HEK293 (cell line): ENCODE results near the gene ZNF776.

Experiments
- CTCF ChIA-PET: fragments of 350-600 bp; formaldehyde crosslinking; extraction: SDS; loops from one replicate; lab custom pipeline; 2021; ENCODE audit warnings: antibody characterized with exemption; lab: Yijun Ruan, JAX
- POLR2A ChIA-PET: fragments of 300-600 bp; formaldehyde crosslinking; extraction: SDS; loops from one replicate; lab custom pipeline; 2020; ENCODE audit warnings: antibody characterized with exemption, inconsistent platforms; lab: Yijun Ruan, JAX
- H3K27ac ChIP-seq: fragments of 200-500 bp; sonication (Bioruptor generic); 2 replicates; pipeline ENCODE4 v1.5.1; 2014; ENCODE audit warnings: low read depth, low read length, control low read depth, inconsistent platforms; ENCODE audit errors: extremely low read depth
- H3K36me3 ChIP-seq, 2 experiments: fragments of 200-500 bp in 1 of 2; sonication (Bioruptor generic) in 1 of 2; 1 replicate in 1 of 2; 2 replicates in 1 of 2; pipeline ENCODE4 v1.5.1; 2014 to 2017; ENCODE audit warnings: inconsistent platforms in 2 of 2, low read length in 2 of 2; ENCODE audit not compliant: control insufficient read depth in 2 of 2, insufficient read depth in 1 of 2
- H3K4me1 ChIP-seq: fragments of 200-500 bp; sonication (Bioruptor generic); 2 replicates; pipeline ENCODE4 v1.5.1; 2014; ENCODE audit warnings: mild to moderate bottlenecking, low read length, inconsistent platforms; ENCODE audit not compliant: control insufficient read depth, insufficient read depth
- H3K4me3 ChIP-seq: 2 replicates; pipeline ENCODE4 v1.5.1; 2011; ENCODE audit warnings: low read depth, mild to moderate bottlenecking, control low read depth, low read length, moderate library complexity
- H3K9me3 ChIP-seq: fragments of 200-500 bp; sonication (Bioruptor generic); 2 replicates; pipeline ENCODE4 v1.5.1; 2014; ENCODE audit warnings: low read depth, low read length, inconsistent platforms; ENCODE audit not compliant: control insufficient read depth, insufficient read depth
- AEBP2 ChIP-seq: fragments of 450-650 bp; formaldehyde crosslinking; IDR thresholded peaks from 2 replicates; pipeline ENCODE4 v1.5.1; 2016; ENCODE audit warnings: missing biosample characterization, missing genetic modification characterization, borderline replicate concordance
- ATF2 ChIP-seq: fragments of 450-650 bp; formaldehyde crosslinking; IDR thresholded peaks from 2 replicates; pipeline ENCODE4 v1.5.1; 2016; ENCODE audit warnings: missing biosample characterization, missing genetic modification characterization, low read depth
- HIC1 ChIP-seq: fragments of 450-650 bp; formaldehyde crosslinking; IDR thresholded peaks from 2 replicates; pipeline ENCODE4 v1.5.1; 2016; ENCODE audit warnings: missing biosample characterization, missing genetic modification characterization
- HOXD13 ChIP-seq: sonication (generic); formaldehyde crosslinking; IDR thresholded peaks from 2 replicates; pipeline ENCODE4 v1.8.0; 2022; ENCODE audit warnings: missing genetic modification reagents, borderline replicate concordance
- PRDM6 ChIP-seq: fragments of 450-650 bp; formaldehyde crosslinking; IDR thresholded peaks from 2 replicates; pipeline ENCODE4 v1.5.1; 2017; ENCODE audit warnings: missing biosample characterization, missing genetic modification characterization
- SP3 ChIP-seq: fragments of 450-650 bp; formaldehyde crosslinking; IDR thresholded peaks from 2 replicates; pipeline ENCODE4 v1.5.1; 2016; ENCODE audit warnings: missing biosample characterization, missing genetic modification characterization
- ZBTB49 ChIP-seq: fragments of 450-650 bp; formaldehyde crosslinking; IDR thresholded peaks from 2 replicates; pipeline ENCODE4 v1.5.1; 2016; ENCODE audit warnings: missing biosample characterization, missing genetic modification characterization, low read depth
- ZFP41 ChIP-seq: fragments of 450-650 bp; formaldehyde crosslinking; IDR thresholded peaks from 2 replicates; pipeline ENCODE4 v1.5.1; 2016; ENCODE audit warnings: missing biosample characterization, missing genetic modification characterization, borderline replicate concordance
- ZNF140 ChIP-seq: fragments of 450-650 bp; formaldehyde crosslinking; IDR thresholded peaks from 2 replicates; pipeline ENCODE4 v1.5.1; 2016; ENCODE audit warnings: missing biosample characterization, missing genetic modification characterization
- ZNF148 ChIP-seq: fragments of 450-650 bp; formaldehyde crosslinking; IDR thresholded peaks from 2 replicates; pipeline ENCODE4 v1.5.0; 2017; ENCODE audit warnings: missing biosample characterization, missing genetic modification characterization, borderline replicate concordance
- ZNF184 ChIP-seq: fragments of 450-650 bp; IDR thresholded peaks from 2 replicates; pipeline ENCODE4 v1.5.1; 2018; ENCODE audit warnings: missing biosample characterization, mild to moderate bottlenecking, missing genetic modification characterization
- ZNF280D ChIP-seq: fragments of 450-650 bp; formaldehyde crosslinking; IDR thresholded peaks from 2 replicates; pipeline ENCODE4 v1.5.1; 2016; ENCODE audit warnings: missing biosample characterization, missing genetic modification characterization
- ZNF416 ChIP-seq: fragments of 450-650 bp; formaldehyde crosslinking; IDR thresholded peaks from 2 replicates; pipeline ENCODE4 v1.5.1; 2016; ENCODE audit warnings: missing biosample characterization, missing genetic modification characterization
- ZNF426 ChIP-seq: fragments of 450-650 bp; formaldehyde crosslinking; IDR thresholded peaks from 2 replicates; pipeline ENCODE4 v1.5.1; 2017; ENCODE audit warnings: missing biosample characterization, missing genetic modification characterization, mild to moderate bottlenecking, inconsistent platforms, moderate library complexity
- ZNF530 ChIP-seq: fragments of 450-650 bp; formaldehyde crosslinking; IDR thresholded peaks from 2 replicates; pipeline ENCODE4 v1.5.1; 2016; ENCODE audit warnings: low read depth, missing biosample characterization, missing genetic modification characterization
- ZNF549 ChIP-seq: fragments of 450-650 bp; IDR thresholded peaks from 2 replicates; pipeline ENCODE4 v1.5.1; 2018; ENCODE audit warnings: missing biosample characterization, missing genetic modification characterization, mild to moderate bottlenecking, inconsistent platforms, moderate library complexity
- ZNF777 ChIP-seq: fragments of 450-650 bp; formaldehyde crosslinking; IDR thresholded peaks from 2 replicates; pipeline ENCODE4 v1.5.1; 2017; ENCODE audit warnings: missing biosample characterization, missing genetic modification characterization, borderline replicate concordance

ZNF776 gene

GRCh38 chr19:57769345-57770131 lies 22.9 kb downstream of the ZNF776 start, which contains the start of gene ZNF586 (continued):
- TF ChIP-seq ZNF280D (peak; percentile 83), SP3 (peak; percentile 38; the same call in 1 of the 2 replicates), ZFP41 (0 out of 2 replicates have a peak, but pooled peaks have one; percentile 16), ZNF777 (no peak), ZNF549 (tag by site-specific recombination) (no peak)

GRCh38 chr19:57771417-57771816 lies 24.8 kb downstream of the ZNF776 start:
- peaks cover 5% of the 10 kb centered on the region; the same call in 1 of the 2 replicates for H3K9me3 ChIP-seq
- H3K4me3 ChIP-seq: no peak overlapping the region
- H3K27ac ChIP-seq: no peak overlapping the region
- POLR2A ChIA-PET: no interaction called here
- H3K4me1 ChIP-seq: no peaks in the 10 kb centered on the region
- CTCF ChIA-PET: no interaction called here
- H3K36me3 ChIP-seq: peaks cover 29 to 55% of the 10 kb centered on the region in 2 experiments; a peak in 2 of 3 replicates
- TF ChIP-seq ZNF148 (tag by site-specific recombination) (no peak), ZNF549 (tag by site-specific recombination) (peak; percentile 84), PRDM6 (no peak), ZNF184 (tag by site-specific recombination) (no peak), ZNF140 (tag by site-specific recombination) (no peak), ZBTB49 (no peak), ZNF416 (tag by site-specific recombination) (no peak), ZNF530 (tag by site-specific recombination) (no peak), ATF2 (tag by site-specific recombination) (no peak), SP3 (no peak), HIC1 (tag by site-specific recombination) (no peak), AEBP2 (tag by site-specific recombination) (no peak), ZNF426 (tag by site-specific recombination) (no peak), HOXD13 (0 out of 2 replicates have a peak, but pooled peaks have one; percentile 15)
